Upper lobe of left lung (tissue), 6 donors: ENCODE measurements around the gene EBF3. TPM values are rescaled to one million over a fixed set of nuclear protein-coding genes. Genes with fewer than 3 reads are reported as not detected.

Source experiments
- ATAC-seq, 2 donors: fragments of 200-7000 bp; cut with Tn5 transposase; one replicate each; pipeline ENCODE4 v1.9.1; 2022; ENCODE audit warnings: mild to moderate bottlenecking in 2 of 2, moderate library complexity in 2 of 2; ENCODE audit not compliant: low FRiP score in 2 of 2
- DNase-seq, 2 donors: peaks; one replicate each; pipeline ENCODE4 v3.0.0-alpha.2; 2019 to 2020
- H3K27ac ChIP-seq, 4 donors: fragments of 200-600 bp; sonication (generic); one replicate each; pipeline ENCODE4 v1.5.1; 2016 to 2019
- H3K27me3 ChIP-seq, 4 donors: fragments of 200-600 bp; sonication (generic); one replicate each; pipeline ENCODE4 v1.5.1; 2017 to 2019
- H3K36me3 ChIP-seq, 4 donors: fragments of 200-600 bp; sonication (generic); one replicate each; pipeline ENCODE4 v1.5.1; 2016 to 2019
- H3K4me1 ChIP-seq, 4 donors: fragments of 200-600 bp; sonication (generic); one replicate each; pipeline ENCODE4 v1.5.1; 2018 to 2019
- H3K4me3 ChIP-seq, 4 donors: fragments of 200-600 bp; sonication (generic); one replicate each; pipeline ENCODE4 v1.5.1; 2017 to 2019; ENCODE audit warnings: mild to moderate bottlenecking in 2 of 4, moderate library complexity in 1 of 4
- H3K9me3 ChIP-seq, 4 donors: fragments of 200-600 bp; sonication (generic); one replicate each; pipeline ENCODE4 v1.5.1; 2018 to 2019
- EP300 ChIP-seq, 4 donors: sonication (generic); formaldehyde crosslinking; IDR thresholded peaks; one replicate each; pipeline ENCODE4 v1.5.1; 2017; ENCODE audit warnings: antibody characterized with exemption in 4 of 4, control low read depth in 2 of 4
- POLR2A ChIP-seq, 4 donors: fragments of 450-650 bp; IDR thresholded peaks; one replicate each; pipeline ENCODE4 v1.5.1; 2016 to 2017; ENCODE audit warnings: antibody characterized with exemption in 4 of 4, mild to moderate bottlenecking in 2 of 4
- POLR2AphosphoS5 ChIP-seq, 2 donors: sonication (generic); formaldehyde crosslinking; IDR thresholded peaks; one replicate each; pipeline ENCODE4 v1.5.1; 2017; ENCODE audit warnings: antibody characterized with exemption in 2 of 2
- WGBS, 2 donors: methylation state at CpG; one replicate each; pipeline ENCODE4 v1.1.5; 2017 to 2018; 5-methylcytosine and 5-hydroxymethylcytosine counted together
- total RNA-seq, 6 donors: library from RNA; depleted of rRNA in 4 of 6; stranded (reverse); fragments of >200 nt in 4 of 6; gene quantifications; one replicate each; pipeline versions ENCODE4 v1.1.0 to v1.2.1, GENCODE V29; 2016 to 2021
- TF ChIP-seq, protein P1 (sequence below), 6 experiments: fragments of 450-650 bp in 4 of 6; fragments of 200-600 bp in 2 of 6; sonication (generic) in 2 of 6; IDR thresholded peaks; one replicate each; pipeline ENCODE4 v1.5.1; 2016 to 2019; ENCODE audit warnings: antibody characterized with exemption in 6 of 6
- donor health status: DM: no; HTN: no; CAD: no; lungs with moderate emphysema.
- donor health status: DM: no; HTN: yes; CAD: no; lungs with severe emphysema.

The EBF3 gene
- total RNA-seq, 6 donors from 2014 or later: 0.06 to 0.51 TPM; not detected in 4

DNA sequence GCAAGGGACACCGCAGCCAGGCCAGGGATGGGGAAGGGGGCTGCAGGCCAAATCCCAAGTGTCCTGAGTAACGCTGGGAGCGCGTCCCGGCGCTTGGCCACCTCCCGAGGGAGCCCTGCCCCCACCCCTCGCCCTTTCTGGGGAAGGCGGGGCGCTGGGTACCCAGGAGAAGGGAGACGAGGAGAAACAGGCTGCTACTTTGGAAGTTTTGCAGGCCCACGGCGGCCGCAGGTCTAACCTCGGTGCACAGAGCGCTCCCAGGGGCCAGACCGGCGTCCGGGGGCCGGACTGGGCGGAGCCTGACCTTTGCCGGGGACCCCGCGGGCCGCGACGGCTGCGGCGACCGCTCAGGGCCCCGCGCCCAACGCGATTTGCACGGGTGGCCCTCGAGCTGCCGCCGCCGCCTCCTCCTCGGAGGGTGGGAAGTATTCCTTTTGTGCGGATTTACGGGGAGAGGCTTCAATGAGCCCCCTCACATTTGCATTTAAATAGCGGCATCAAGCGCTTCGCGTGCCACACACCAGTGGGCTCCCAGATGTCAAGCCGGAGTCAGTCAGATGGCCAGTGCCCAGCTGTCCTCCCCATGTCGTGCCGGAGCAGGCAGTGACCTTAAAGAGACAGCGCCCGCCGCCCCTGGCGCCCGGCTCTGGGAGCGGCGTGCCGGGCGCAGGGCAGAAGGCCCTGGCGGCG, 3.0 kb upstream of the EBF3 start:
- H3K9me3 ChIP-seq: no peaks in the 10 kb centered on the region
- H3K27ac ChIP-seq: no peak overlapping the region
- WGBS, 2 donors: 2 to 19% methylated on average over 11 to 18 of the region's 60 CpGs
- peaks cover 3 to 92% (median 70%) of the 10 kb centered on the region in 4 donors for H3K27me3 ChIP-seq
- no peak overlapping the region for H3K4me3 ChIP-seq
- TF ChIP-seq, protein P1, sequence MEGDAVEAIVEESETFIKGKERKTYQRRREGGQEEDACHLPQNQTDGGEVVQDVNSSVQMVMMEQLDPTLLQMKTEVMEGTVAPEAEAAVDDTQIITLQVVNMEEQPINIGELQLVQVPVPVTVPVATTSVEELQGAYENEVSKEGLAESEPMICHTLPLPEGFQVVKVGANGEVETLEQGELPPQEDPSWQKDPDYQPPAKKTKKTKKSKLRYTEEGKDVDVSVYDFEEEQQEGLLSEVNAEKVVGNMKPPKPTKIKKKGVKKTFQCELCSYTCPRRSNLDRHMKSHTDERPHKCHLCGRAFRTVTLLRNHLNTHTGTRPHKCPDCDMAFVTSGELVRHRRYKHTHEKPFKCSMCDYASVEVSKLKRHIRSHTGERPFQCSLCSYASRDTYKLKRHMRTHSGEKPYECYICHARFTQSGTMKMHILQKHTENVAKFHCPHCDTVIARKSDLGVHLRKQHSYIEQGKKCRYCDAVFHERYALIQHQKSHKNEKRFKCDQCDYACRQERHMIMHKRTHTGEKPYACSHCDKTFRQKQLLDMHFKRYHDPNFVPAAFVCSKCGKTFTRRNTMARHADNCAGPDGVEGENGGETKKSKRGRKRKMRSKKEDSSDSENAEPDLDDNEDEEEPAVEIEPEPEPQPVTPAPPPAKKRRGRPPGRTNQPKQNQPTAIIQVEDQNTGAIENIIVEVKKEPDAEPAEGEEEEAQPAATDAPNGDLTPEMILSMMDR (IDR thresholded peaks at IDR 0.05): no peak
- TF ChIP-seq POLR2AphosphoS5 (IDR thresholded peaks at IDR 0.05) (no peak), POLR2A (IDR thresholded peaks at IDR 0.05) (no peak), EP300 (IDR thresholded peaks at IDR 0.05) (no peak)
- peaks cover 37 to 77% (median 50%) of the 10 kb centered on the region in 4 donors for H3K4me1 ChIP-seq
- DNase-seq (peak in 1 of 2 donors; percentile 77), ATAC-seq (no peak)
- H3K36me3 ChIP-seq: no peaks in the 10 kb centered on the region

DNA sequence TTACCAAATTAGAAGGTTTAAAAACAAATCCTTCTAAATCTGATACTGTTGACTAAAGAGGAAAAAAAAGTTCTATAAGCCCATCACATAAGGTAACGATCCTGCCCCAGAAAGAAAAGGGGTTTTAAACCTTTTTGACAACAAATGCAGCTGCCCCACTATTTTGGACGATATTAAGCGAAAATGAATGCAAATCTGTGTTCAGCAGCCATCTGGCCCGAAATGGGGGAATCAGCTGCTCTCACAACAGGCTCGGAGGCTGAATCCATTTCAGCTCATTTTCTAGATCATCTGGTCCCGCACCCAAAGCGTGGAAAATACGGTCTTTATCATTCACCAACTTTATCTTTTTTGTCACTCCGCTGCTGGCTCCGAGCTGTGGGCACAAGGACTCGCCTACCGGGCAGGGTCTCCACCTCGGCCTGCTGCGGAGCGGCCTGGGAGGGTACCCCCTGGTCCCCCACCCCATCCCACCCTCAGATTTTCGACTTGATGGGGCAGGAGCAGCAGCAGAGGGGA, 2.4 kb upstream of the EBF3 start:
- Histone ChIP-seq H3K27ac (no peak overlapping the region), H3K9me3 (no peaks in the 10 kb centered on the region), H3K36me3 (no peaks in the 10 kb centered on the region), H3K4me1 (peaks cover 34 to 71% (median 45%) of the 10 kb centered on the region in 4 donors), H3K27me3 (peaks cover 3 to 93% (median 71%) of the 10 kb centered on the region in 4 donors), H3K4me3 (no peak overlapping the region)
- WGBS, 2 donors: 10 to 12% methylated on average over 15 to 16 of the region's 16 CpGs
- DNase-seq (no peak), ATAC-seq (no peak)
- TF ChIP-seq POLR2AphosphoS5 (IDR thresholded peaks at IDR 0.05): no peak
- TF ChIP-seq EP300 (IDR thresholded peaks at IDR 0.05): no peak
- no peak for TF ChIP-seq POLR2A (IDR thresholded peaks at IDR 0.05)

DNA sequence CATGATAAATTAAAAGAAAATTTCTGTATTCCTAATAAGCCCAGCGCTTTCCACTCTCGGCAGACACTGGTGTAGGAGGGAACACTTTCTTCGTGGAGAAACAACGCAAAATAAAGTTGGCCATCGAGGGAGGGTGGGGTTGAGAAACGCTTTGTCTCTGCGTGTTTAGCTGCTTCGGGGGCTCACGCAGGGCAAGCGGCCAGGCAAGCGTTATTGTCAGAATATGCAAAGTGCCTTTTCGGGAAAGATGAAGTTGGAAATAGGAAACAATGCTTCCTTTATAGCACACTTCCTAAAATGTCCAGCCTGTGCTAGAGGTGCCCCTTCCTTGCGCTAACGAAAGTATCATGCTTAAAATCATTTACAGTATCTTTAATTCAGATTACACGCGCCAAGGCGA, 1.9 kb upstream of the EBF3 start:
- ATAC-seq (no peak), DNase-seq (no peak)
- no peak for TF ChIP-seq EP300 (IDR thresholded peaks at IDR 0.05)
- TF ChIP-seq POLR2AphosphoS5 (IDR thresholded peaks at IDR 0.05): no peak
- TF ChIP-seq, protein P1 (IDR thresholded peaks at IDR 0.05): no peak
- TF ChIP-seq POLR2A (IDR thresholded peaks at IDR 0.05): no peak
- peaks cover 30 to 66% (median 41%) of the 10 kb centered on the region in 4 donors for H3K4me1 ChIP-seq
- no peaks in the 10 kb centered on the region for H3K9me3 ChIP-seq
- no peak overlapping the region for H3K4me3 ChIP-seq
- no peak overlapping the region for H3K27ac ChIP-seq
- 7 to 8% methylated on average over 17 of the region's 17 CpGs for WGBS, 2 donors
- H3K27me3 ChIP-seq: peaks cover 3 to 93% (median 68%) of the 10 kb centered on the region in 4 donors
- no peaks in the 10 kb centered on the region for H3K36me3 ChIP-seq

DNA sequence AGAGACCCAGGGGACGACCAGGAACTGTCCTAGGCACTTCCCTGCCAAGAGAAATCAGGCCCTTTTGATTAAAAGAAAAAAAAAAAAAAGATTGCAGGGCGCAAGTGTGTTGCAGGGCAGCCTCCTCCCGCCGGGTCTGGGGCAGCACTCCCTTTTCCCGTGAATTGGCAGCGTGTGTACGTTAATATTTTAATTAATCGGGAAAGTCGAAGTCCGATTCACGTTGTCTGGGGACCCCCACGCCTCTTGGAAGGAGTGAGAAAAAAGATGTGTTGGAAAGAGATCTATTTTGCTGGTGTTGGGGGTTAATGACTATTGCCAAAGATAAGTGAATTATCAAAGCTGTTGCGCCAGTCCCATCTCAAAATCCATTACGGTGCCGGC, 1.3 kb upstream of the EBF3 start:
- ATAC-seq (no peak), DNase-seq (no peak)
- Histone ChIP-seq H3K27me3 (peaks cover 3 to 93% (median 65%) of the 10 kb centered on the region in 4 donors), H3K27ac (no peak overlapping the region), H3K4me3 (no peak overlapping the region), H3K4me1 (peaks cover 26 to 61% (median 38%) of the 10 kb centered on the region in 4 donors), H3K9me3 (no peaks in the 10 kb centered on the region), H3K36me3 (no peaks in the 10 kb centered on the region)
- WGBS, 2 donors: 10 to 18% methylated on average over 15 of the region's 15 CpGs
- no peak for TF ChIP-seq EP300 (IDR thresholded peaks at IDR 0.05)
- no peak for TF ChIP-seq POLR2AphosphoS5 (IDR thresholded peaks at IDR 0.05)
- TF ChIP-seq POLR2A (IDR thresholded peaks at IDR 0.05): no peak
- TF ChIP-seq, protein P1 (IDR thresholded peaks at IDR 0.05): no peak

DNA sequence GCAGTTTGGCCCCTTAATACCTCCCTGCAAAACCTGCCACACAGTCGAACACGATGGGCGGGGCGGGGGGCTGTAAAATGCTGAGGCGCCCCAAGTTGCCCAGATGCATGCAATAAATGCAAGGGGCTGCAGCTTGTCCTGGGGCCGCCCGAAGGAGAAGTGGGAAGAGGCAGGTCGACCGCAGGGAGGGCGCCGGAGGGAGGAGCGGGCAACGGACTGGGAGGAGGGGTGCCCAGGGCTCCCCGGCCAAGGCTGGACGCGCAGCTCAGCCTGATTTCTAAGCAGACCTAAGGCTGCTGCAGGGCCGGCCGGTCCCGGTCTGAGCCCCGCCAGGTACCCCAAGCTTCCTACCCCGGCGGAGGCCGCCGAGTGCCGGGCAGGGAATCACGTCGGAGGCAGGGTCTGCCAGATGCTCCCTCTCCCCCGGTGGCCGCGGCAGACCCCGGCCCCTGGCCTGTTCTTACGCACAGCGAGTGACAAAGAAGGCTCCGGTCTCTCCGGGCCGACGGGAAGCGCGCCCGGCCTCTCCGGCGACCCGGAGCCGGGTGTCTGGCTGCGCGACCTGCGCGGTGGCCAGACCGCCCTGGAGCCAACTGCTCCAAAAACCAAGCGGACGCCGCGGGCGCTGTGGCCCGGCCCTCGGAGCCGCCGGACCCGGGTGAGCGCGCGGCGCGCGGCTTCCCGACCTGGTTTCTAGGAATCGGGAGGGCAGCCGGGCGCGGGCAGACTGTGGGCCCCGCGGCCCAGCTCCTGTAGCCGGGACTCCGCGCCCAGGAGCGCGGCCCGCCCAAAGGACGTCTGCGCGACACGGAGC, 744 bp upstream of the EBF3 start:
- no peak for TF ChIP-seq EP300 (IDR thresholded peaks at IDR 0.05)
- TF ChIP-seq POLR2A (IDR thresholded peaks at IDR 0.05): no peak
- TF ChIP-seq, protein P1 (IDR thresholded peaks at IDR 0.05): no peak
- TF ChIP-seq POLR2AphosphoS5 (IDR thresholded peaks at IDR 0.05): no peak
- DNase-seq (peak in 1 of 2 donors; percentile 84), ATAC-seq (no peak)
- Histone ChIP-seq H3K27ac (no peak overlapping the region), H3K9me3 (no peaks in the 10 kb centered on the region), H3K36me3 (no peaks in the 10 kb centered on the region), H3K4me1 (peaks cover 26 to 65% (median 38%) of the 10 kb centered on the region in 4 donors), H3K4me3 (peak overlapping the region in 2 of 4 donors; percentile 40 to 47), H3K27me3 (peaks cover 3 to 93% (median 65%) of the 10 kb centered on the region in 4 donors)
- WGBS, 2 donors: 3 to 15% methylated on average over 10 to 78 of the region's 82 CpGs
